ENCODE measurements around the gene S100A13. TPM values are rescaled to one million over a fixed set of nuclear protein-coding genes. Genes with fewer than 3 reads are reported as not detected.

Gene S100A13
- total and polyA plus RNA-seq, 8 donors, result 18.7 to 271 (median 43.1) TPM

DNA sequence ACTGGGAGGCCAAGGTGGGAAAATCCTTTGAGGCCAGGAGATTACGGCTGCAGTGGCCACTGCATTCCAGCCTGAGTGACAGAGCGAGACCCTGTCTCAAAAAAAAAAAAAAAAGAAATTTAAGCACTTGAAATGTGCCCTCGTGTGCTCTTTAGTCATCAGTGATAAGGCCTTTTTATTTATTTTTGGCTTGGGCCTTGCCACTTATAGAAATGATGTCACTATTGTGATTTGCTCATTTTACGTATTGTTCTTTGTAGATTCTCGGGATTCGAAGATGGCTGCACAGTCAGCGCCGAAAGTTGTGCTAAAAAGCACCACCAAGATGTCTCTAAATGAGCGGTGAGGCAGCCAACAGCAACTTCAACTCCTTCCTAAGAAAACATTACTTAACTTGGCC is 9.0 kb upstream of the S100A13 start:
- 86 to 91% (median 88%) methylated on average over 9 of the region's 9 CpGs for WGBS, 5 donors
- intact Hi-C loops (cut with DNase I; ENCODE audit: low total_unique reads), result no loop called here
- Histone ChIP-seq H3K27ac (peak overlapping the region in 3 of 5 donors; percentile 10 to 99 (median 99)), H3K27me3 (no peaks in the 10 kb centered on the region), H3K9me3 (no peaks in the 10 kb centered on the region), H3K36me3 (peaks cover 49 to 58% (median 57%) of the 10 kb centered on the region in 4 donors), H3K4me1 (peaks cover 42 to 77% (median 60%) of the 10 kb centered on the region in 4 donors), H3K4me3 (peak overlapping the region in 1 of 4 donors; percentile 73)
- no peak for DNase-seq
- TF ChIP-seq POLR2AphosphoS5 (IDR thresholded peaks at IDR 0.05) (no peak), EP300 (IDR thresholded peaks at IDR 0.05) (no peak), POLR2A (IDR thresholded peaks at IDR 0.05) (no peak)
- TF ChIP-seq, protein P1, sequence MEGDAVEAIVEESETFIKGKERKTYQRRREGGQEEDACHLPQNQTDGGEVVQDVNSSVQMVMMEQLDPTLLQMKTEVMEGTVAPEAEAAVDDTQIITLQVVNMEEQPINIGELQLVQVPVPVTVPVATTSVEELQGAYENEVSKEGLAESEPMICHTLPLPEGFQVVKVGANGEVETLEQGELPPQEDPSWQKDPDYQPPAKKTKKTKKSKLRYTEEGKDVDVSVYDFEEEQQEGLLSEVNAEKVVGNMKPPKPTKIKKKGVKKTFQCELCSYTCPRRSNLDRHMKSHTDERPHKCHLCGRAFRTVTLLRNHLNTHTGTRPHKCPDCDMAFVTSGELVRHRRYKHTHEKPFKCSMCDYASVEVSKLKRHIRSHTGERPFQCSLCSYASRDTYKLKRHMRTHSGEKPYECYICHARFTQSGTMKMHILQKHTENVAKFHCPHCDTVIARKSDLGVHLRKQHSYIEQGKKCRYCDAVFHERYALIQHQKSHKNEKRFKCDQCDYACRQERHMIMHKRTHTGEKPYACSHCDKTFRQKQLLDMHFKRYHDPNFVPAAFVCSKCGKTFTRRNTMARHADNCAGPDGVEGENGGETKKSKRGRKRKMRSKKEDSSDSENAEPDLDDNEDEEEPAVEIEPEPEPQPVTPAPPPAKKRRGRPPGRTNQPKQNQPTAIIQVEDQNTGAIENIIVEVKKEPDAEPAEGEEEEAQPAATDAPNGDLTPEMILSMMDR (IDR thresholded peaks at IDR 0.05), result no peak

DNA sequence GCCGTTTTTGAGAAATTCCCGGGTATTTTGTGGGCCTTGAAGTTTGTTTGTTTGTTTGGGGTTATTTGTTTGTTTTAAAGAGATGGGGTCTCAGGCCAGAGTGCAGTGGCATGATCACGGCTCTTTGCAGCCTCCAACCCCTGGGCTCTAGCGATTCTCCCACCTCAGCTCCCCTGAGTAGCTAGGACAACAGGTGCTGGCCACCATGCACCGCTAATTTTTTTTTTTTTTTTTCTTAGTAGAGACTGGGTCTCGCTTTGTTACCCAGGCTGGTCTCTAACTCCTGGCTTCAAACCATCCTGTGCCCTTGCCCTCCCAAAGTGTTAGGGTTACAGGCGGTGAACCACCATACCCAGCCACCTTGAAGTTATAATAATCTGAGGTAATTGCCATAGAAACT is 8.6 kb upstream of the S100A13 start:
- WGBS, 5 donors, result 75 to 87% (median 80%) methylated on average over 7 of the region's 7 CpGs
- Histone ChIP-seq H3K27ac (peak overlapping the region in 4 of 5 donors; percentile 98 to 100 (median 99)), H3K4me1 (peaks cover 42 to 73% (median 58%) of the 10 kb centered on the region in 4 donors), H3K36me3 (peaks cover 44 to 54% (median 53%) of the 10 kb centered on the region in 4 donors), H3K27me3 (no peaks in the 10 kb centered on the region), H3K4me3 (peak overlapping the region; percentile 63 to 92 (median 76)), H3K9me3 (no peaks in the 10 kb centered on the region)
- intact Hi-C loops (cut with DNase I; ENCODE audit: low total_unique reads), result no loop called here
- TF ChIP-seq POLR2A (IDR thresholded peaks at IDR 0.05), result no peak
- TF ChIP-seq POLR2AphosphoS5 (IDR thresholded peaks at IDR 0.05), result no peak
- TF ChIP-seq EP300 (IDR thresholded peaks at IDR 0.05), result no peak
- TF ChIP-seq, protein P1 (IDR thresholded peaks at IDR 0.05), result no peak
- DNase-seq, result no peak

DNA sequence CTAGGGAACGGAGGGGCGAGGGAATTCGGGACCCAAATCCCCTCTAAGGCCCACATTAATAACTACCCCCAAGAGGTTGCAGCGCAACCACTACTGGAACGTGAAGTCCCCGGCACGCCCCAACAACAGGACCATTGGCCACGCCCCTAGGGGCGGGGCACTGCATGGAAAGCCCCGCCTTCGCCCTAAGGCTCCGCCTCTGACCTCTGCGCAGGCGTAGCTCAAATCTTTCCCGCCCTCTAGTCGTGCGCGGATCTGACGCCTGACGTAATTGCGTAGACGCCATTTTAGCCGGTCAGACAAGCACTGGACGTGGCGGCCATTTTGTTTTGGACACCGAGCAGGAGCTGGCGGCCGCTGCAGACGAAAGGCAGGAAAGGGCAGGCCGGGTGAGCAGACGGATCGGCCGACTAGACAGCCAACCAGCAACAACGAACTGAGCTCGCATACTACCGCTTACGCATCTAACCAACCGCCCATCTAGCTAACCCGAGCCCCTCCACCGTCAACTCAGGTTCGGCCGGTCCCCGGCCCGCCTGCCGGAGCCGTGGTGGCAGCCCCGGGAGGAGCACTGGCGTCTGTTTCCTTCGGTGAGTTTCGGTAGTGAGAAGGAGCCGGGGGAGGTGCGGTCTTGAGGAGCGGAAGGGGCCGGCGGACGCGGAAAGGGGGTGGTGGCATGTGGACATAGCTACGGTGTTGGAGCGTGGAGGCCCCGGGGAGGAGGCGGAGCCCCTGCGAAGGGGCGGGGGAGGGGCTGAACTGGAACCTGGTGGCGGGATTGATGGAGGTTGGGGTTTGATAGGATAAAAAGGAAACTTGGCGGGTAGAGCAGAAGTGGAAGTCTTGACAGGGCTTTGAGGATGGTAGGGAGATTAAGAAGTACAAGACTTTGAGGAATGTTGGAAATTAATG is 6.7 kb upstream of the S100A13 start, which contains the start of gene CHTOP:
TSS of gene CHTOP (plus strand) at position 313 of the 912 bp plus-strand sequence. CDS start 2,523 bp downstream, outside the sequence.
- peak; percentile 99 for DNase-seq
- Histone ChIP-seq H3K27ac (peak within 1 kb of the TSS; percentile 98 to 100 (median 99)), H3K4me1 (peaks cover 40 to 63% (median 48%) of the 10 kb centered on the region in 4 donors), H3K4me3 (peak within 1 kb of the TSS; percentile 63 to 92 (median 76)), H3K27me3 (no peaks in the 10 kb centered on the region), H3K36me3 (peaks cover 26 to 35% (median 34%) of the 10 kb centered on the region in 4 donors), H3K9me3 (no peaks in the 10 kb centered on the region)
- 0 to 3% (median 2%) methylated on average over 25 to 65 of the region's 65 CpGs for WGBS, 5 donors
- TF ChIP-seq POLR2A (IDR thresholded peaks at IDR 0.05), result peak in 2 of 4 donors; percentile 11 to 40
- peak; percentile 85 to 96 (median 89) for TF ChIP-seq POLR2AphosphoS5 (IDR thresholded peaks at IDR 0.05)
- peak; percentile 52 for TF ChIP-seq EP300 (IDR thresholded peaks at IDR 0.05)
- TF ChIP-seq, protein P1 (IDR thresholded peaks at IDR 0.05), result peak in 1 of 7 experiments; percentile 2
- intact Hi-C loops (cut with DNase I; ENCODE audit: low total_unique reads), result no loop called here

DNA sequence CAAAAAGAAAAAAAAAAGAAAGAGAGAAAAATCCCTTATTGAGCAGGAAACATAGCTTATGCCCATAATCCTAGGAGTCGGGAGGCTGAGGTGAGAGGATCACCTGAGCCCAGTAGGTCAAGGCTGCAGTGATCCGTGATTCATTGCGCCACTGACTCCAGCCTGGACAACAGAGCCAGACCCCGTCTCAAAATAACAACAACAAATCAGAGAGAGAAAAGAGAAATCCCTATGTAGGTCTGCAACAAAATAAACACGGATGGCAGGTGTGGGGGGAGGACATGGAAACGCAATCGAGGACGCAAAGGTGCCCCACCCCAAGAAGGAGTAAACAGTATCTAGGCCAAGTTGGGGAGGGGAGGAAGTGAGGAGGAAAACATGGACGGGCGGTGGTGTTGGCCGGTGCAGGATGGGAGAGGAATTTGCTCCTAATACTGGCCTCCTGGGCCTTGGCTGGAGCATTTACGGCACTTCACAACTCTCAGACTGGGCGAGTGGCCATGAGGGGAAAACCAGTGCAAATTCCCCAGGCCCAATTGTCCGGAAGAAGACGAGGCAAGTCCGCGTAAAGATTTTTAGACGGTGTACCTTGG is 6.0 kb upstream of the S100A13 start:
- Histone ChIP-seq H3K36me3 (peaks cover 18 to 28% (median 27%) of the 10 kb centered on the region in 4 donors), H3K4me3 (peak overlapping the region; percentile 63 to 92 (median 76)), H3K9me3 (no peaks in the 10 kb centered on the region), H3K27me3 (no peaks in the 10 kb centered on the region), H3K27ac (peak overlapping the region; percentile 67 to 100 (median 99)), H3K4me1 (peaks cover 37 to 63% (median 45%) of the 10 kb centered on the region in 4 donors)
- TF ChIP-seq POLR2AphosphoS5 (IDR thresholded peaks at IDR 0.05) (no peak), EP300 (IDR thresholded peaks at IDR 0.05) (no peak), POLR2A (IDR thresholded peaks at IDR 0.05) (no peak)
- TF ChIP-seq, protein P1 (IDR thresholded peaks at IDR 0.05), result no peak
- WGBS, 5 donors, result 31 to 46% (median 44%) methylated on average over 16 to 18 of the region's 18 CpGs
- DNase-seq, result peak; percentile 50 to 81
- intact Hi-C loops (cut with DNase I; ENCODE audit: low total_unique reads), result no loop called here
